Amniotic stem cell (primary cell): ENCODE results near the gene CSRP3.
"Not testable (repeated sequence)": the region's sequence is repeated elsewhere in the genome, so short reads cannot be mapped to it uniquely, and the experiment has no call there.

Experiments
- DNase-seq: peaks from one replicate; lab custom pipeline; 2025; lab: John Stamatoyannopoulos, UW

CSRP3 gene

GRCh38 chr11:19187114-19187832 lies 14.5 kb downstream of the CSRP3 start:
- DNase-seq, result no peak

DNA sequence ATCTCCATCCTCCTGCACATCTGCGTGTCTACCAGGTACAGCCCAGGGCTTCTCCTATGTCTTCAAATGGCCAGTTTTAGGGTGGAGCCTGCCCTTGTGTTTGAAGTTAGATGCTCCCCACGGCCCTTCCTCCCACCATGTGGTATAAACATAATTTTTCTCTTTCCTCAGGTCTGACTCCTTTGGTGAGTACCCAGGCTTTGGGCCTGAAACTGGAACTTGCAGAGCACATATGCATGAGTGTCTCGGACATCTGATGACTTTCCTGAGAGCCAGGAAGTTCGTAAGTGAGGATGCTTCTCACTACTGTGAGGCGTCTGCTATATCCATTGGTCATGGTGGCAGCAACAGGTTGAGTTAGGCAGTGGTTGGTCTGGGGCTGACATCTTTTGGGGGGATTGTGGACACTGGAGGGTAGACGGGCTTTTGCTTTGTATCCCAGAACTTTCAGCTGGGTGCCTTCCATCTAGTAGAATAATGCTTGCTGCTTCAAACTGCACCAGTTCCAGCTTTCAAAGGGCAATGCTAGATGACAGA lies 16.2 kb downstream of the CSRP3 start:
- DNase-seq, result no peak

DNA sequence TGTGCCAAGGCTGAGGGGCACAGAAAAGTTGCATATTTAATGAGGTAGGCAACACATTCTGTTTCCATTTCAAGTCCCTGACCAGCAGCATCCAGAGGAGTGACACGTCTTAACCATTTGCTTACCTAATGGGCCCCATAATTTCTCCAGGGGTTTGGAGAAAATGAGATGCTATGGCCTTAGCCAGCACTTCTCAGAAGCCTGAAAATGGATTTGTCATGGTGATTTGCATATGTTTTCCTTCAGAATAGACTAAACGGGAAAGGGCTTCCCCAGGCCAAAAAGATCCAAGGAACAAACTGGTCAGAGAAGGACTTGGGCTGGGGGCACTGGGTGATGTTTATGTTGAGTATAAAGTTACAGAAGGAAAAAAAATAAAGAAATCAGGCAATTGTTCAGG lies 16.7 kb downstream of the CSRP3 start:
- DNase-seq, result no peak

- DNase-seq, result no peak
Observed at GRCh38 chr11:19183646-19184045, 18.1 kb downstream of the CSRP3 start.

- no peak for DNase-seq
Observed at GRCh38 chr11:19181531-19182261, 20.1 kb downstream of the CSRP3 start.

DNA sequence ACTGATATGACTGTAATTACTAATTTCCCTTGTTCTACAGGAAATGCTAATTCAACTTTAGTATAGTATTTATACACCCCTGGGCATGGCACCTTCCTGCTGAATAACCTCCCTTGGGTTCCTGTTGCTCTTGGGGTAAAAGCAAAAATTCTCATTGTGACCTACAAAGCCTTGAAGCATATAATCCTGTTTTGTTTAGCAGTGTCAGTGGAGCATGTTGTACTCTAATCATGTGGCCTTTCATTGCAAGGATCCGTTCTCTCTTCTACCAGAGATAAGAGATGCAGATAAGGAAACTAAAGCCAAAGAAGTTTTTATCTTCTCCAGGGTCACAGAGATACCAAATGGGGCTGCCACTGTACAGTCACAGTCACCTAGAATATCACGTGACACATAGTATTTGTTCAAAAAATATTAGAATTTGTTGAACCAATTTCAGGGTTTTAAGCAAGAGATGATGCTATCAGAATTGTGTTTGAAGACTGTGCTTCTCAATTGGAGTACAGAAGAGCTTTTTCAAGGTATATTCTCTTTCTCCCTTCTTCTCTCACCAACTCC lies 25.1 kb downstream of the CSRP3 start:
- DNase-seq, result no peak

DNA sequence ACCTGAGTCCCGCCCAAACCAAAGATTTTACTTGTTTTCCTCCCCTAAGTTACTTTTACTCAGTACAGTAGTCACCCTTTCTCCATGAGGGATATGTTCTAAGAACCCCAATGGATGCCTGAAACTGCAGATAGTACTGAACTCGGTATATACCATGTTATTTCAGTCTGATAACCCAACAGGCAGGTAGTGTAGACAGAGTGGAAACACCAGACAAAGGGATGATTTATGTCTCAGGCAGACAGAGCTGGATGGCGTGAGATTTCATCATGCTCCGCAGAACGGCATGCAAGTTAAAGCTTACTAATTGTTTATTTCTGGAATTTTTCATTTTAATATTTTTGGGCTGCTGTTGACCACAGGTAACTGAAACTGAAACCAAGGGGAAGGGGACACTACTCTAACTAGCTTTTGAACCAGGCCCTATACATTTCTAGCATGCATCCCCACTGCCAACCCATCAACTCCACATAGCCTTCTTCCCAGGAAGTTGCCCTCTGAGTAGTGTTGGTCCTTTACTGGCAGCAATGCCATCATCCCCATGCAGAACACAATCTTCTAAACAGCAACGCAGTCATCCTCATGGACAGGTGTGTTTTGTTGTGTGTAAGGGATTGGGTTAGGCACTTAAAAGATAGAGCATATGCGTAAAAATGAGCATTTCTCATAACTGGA lies 27.7 kb downstream of the CSRP3 start:
- DNase-seq, result no peak

- no peak for DNase-seq
Observed at GRCh38 chr11:19173004-19173689, 28.6 kb downstream of the CSRP3 start.

DNA sequence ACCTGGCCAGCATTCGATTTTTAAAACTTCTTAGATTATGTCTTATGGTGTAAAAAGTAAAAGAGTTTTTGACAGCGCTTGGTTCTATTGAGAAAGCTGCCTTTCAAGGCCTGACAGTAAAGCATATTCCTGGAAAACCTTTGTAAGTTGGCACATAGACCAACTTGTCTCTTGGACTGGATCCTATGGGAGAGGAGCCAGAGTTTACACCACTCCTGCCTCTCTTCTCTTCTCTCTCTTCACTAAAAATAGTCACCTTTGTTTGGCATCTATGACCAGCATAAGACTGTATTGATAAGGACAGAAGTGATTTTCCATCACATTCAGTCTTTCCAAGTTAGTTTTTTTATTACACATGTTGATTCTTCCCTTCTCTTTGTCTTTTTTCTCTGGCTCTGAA lies 33.7 kb downstream of the CSRP3 start:
- no peak for DNase-seq

GRCh38 chr11:19164881-19165280 lies 36.9 kb downstream of the CSRP3 start:
- no peak for DNase-seq

DNA sequence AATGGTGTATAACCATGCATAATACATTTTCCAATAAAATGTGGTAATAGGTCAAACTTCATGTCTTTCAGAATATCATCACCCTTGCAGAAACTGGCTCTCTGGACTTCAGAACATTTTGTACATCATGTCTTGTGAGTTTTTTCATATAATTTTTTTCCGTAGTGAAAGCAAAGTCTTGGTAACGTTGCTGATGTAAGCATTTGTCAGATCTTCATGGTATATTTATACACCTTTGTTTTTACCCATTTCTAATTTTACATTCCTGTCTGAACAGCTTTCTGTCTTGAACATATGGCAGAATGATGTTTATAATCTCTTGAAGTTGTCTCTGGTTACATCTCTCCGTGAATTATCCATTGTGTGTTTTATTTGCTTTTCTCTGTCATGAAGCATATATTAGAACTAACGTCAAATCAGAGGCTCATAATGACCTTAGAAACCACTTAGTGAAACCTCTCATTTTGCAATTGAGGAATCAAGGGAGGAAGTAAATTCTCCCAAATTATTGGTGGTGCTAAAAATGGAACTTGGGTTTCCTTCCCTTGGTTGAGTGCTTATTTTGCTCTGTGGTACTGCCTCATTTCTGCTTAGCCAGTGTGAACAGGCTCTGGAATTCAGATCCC lies 37.4 kb downstream of the CSRP3 start:
- no peak for DNase-seq

- DNase-seq, result no peak
Observed at GRCh38 chr11:19163617-19164016, 38.2 kb downstream of the CSRP3 start.

GRCh38 chr11:19162951-19163505 lies 38.8 kb downstream of the CSRP3 start:
- no peak for DNase-seq

- DNase-seq, result no peak
Observed at GRCh38 chr11:19161651-19162050, 40.1 kb downstream of the CSRP3 start.

DNA sequence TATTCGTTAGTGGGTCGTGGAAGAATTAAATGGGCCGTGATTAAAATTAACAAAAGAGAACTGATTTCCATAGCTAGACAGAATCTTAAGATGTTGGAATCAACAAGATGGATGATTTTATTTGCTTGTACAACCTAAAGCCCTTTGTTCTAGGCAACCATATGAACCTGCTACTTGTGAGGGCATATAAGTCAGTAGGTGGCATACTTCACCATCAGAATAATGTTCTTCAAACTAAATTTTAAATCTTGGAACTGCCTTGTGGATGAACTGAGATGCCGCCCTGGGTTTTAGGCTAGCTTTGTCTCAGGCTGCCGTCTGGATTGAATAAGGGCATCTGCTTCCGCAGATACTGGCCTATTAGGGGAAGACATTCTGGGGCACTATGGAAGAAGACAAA lies 40.9 kb downstream of the CSRP3 start:
- DNase-seq, result no peak

DNA sequence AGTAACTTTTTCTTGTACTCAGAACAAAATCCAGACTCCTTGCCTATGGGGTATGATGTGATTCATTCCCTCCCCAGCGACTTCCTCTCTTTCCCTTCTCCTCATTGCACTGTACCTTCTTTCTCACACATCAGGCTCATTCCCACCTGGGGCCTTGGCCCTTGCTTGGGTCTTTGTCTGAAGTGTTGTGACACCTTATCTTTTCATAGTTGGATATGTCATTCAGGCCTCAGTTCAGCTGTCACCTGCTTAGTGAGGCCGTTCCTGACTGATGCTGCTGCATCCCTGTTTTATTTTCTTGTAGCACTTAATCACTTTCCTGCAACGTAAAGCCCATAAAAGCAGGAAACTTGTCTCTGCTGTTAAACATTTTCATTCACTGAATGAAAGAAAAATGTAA lies 44.9 kb downstream of the CSRP3 start:
- DNase-seq, result no peak

DNA sequence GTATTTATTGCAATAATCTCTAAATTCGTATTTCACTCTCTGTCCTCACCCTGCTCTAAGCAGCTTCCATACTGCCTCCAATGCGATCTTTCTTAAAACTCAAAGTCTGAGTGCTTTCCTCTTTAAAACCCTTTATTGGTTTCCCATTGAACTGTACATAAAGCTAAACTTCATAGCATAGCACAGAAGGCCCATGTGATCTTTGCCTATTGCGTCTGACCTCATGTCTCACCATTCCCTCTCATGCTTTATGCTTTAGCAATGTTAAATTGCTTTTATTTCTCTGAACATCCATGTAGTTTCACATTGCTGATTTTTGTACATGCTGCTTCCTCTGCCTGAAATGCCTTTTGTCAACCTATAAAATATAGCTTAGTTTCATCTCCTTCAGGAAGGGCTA lies 56.5 kb downstream of the CSRP3 start:
- DNase-seq, result no peak

GRCh38 chr11:19136884-19137283 lies 64.9 kb downstream of the CSRP3 start:
- DNase-seq, result not testable (repeated sequence)

GRCh38 chr11:19134004-19134403 lies 67.8 kb downstream of the CSRP3 start:
- no peak for DNase-seq
